ENCODE results near the gene FUT8.

FUT8 gene

DNA sequence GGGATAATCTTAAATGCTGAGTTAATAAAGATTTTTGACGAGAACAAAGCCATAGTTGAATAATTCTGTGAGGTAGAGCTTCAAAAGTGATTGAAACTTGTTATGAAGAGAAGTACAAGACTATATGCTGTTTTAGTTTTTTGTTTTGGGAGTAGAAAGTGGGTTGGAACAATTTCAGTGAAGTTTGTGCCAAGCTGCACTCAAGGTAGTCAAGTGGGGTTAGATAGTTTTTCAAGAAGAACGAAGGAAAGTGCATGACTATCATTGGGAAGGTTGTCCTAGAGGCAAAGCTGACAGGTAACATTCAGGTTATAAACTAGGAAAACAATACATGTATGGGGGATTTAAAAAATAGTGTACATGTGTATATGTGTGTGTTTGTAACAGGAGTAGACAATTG is 16.2 kb downstream of the FUT8 start:
- no peak for DNase-seq (ENCODE audit: low read depth, low spot score)
- Histone ChIP-seq H3K4me3 (ENCODE audit: insufficient read length, low read depth) (no peak overlapping the region), H3K9me3 (ENCODE audit: insufficient read depth, low read length) (no peaks in the 10 kb centered on the region), H3K36me3 (ENCODE audit: insufficient read depth, insufficient read length, low read length) (no peaks in the 10 kb centered on the region), H3K9ac (ENCODE audit: insufficient read length, low read depth) (no peak overlapping the region), H3K4me1 (ENCODE audit: insufficient read depth, insufficient read length) (no peaks in the 10 kb centered on the region), H3K27me3 (ENCODE audit: insufficient read depth, insufficient read length) (no peaks in the 10 kb centered on the region)
- no peak for TF ChIP-seq ZNF274 (IDR thresholded peaks at IDR 0.05; ENCODE audit: low read depth, low read length)
- TF ChIP-seq YY1 (IDR thresholded peaks at IDR 0.05; ENCODE audit: insufficient read depth, insufficient read length), result no peak
- no peak for TF ChIP-seq SUZ12 (IDR thresholded peaks at IDR 0.05; ENCODE audit: extremely low read depth, insufficient read depth, insufficient read length)

DNA sequence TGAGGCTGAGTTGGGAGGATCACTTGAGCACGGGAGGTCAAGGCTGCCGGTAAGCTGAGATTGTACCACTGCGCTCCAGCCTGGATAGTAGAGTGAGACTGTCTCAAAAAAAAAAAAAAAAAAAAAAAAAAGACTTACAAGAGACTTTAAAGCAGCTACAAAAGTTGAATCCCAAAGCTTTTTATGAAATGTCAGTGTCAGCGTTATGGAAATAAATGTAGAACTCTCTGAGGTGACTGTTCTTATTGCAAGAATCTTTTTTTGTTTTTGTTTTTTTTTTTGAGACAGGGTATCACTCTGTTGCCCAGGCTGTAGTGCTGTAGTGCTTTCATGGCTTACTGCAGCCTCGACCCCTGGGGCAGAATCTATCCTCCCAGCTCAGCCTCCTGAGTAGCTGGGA is 17.2 kb downstream of the FUT8 start:
- DNase-seq (ENCODE audit: low read depth, low spot score), result no peak
- H3K4me1 ChIP-seq (ENCODE audit: insufficient read depth, insufficient read length), result no peaks in the 10 kb centered on the region
- no peak for TF ChIP-seq ZNF274 (IDR thresholded peaks at IDR 0.05; ENCODE audit: low read depth, low read length)
- no peak for TF ChIP-seq SUZ12 (IDR thresholded peaks at IDR 0.05; ENCODE audit: extremely low read depth, insufficient read depth, insufficient read length)
- TF ChIP-seq YY1 (IDR thresholded peaks at IDR 0.05; ENCODE audit: insufficient read depth, insufficient read length), result no peak

DNA sequence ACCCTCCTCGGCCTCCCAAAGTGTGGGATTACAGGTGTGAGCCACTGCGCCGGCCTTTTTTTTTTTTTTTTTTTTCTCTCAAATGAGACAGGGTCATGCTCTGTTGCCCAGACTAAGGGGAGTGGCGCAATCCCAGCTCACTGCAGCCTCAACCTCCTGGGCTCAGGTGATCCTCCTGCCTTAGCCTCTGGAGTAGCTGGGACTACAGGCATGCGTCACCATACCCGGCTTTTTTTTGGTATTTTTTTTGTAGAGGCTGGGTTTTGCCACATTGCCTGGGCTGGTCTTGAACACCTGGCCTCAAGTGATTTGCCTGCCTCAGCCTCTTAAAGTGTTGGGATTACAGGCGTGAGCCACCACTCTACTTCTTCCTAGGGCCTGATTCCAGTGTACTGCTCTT is 18.7 kb downstream of the FUT8 start:
- Histone ChIP-seq H3K4me3 (ENCODE audit: insufficient read length, low read depth) (no peak overlapping the region), H3K9ac (ENCODE audit: insufficient read length, low read depth) (no peak overlapping the region), H3K4me1 (ENCODE audit: insufficient read depth, insufficient read length) (no peaks in the 10 kb centered on the region), H3K9me3 (ENCODE audit: insufficient read depth, low read length) (peaks cover 9% of the 10 kb centered on the region; the same call in 1 of the 2 replicates), H3K27me3 (ENCODE audit: insufficient read depth, insufficient read length) (no peaks in the 10 kb centered on the region), H3K36me3 (ENCODE audit: insufficient read depth, insufficient read length, low read length) (no peaks in the 10 kb centered on the region)
- TF ChIP-seq SUZ12 (IDR thresholded peaks at IDR 0.05; ENCODE audit: extremely low read depth, insufficient read depth, insufficient read length) (no peak), ZNF274 (IDR thresholded peaks at IDR 0.05; ENCODE audit: low read depth, low read length) (no peak), YY1 (IDR thresholded peaks at IDR 0.05; ENCODE audit: insufficient read depth, insufficient read length) (no peak)
- no peak for DNase-seq (ENCODE audit: low read depth, low spot score)

More for the DNA sequence above, 17.2 kb downstream of the FUT8 start:
- H3K4me3 ChIP-seq (ENCODE audit: insufficient read length, low read depth), result no peak overlapping the region
- no peak overlapping the region for H3K9ac ChIP-seq (ENCODE audit: insufficient read length, low read depth)
- no peaks in the 10 kb centered on the region for H3K27me3 ChIP-seq (ENCODE audit: insufficient read depth, insufficient read length)
- no peaks in the 10 kb centered on the region for H3K36me3 ChIP-seq (ENCODE audit: insufficient read depth, insufficient read length, low read length)
- H3K9me3 ChIP-seq (ENCODE audit: insufficient read depth, low read length), result no peaks in the 10 kb centered on the region

DNA sequence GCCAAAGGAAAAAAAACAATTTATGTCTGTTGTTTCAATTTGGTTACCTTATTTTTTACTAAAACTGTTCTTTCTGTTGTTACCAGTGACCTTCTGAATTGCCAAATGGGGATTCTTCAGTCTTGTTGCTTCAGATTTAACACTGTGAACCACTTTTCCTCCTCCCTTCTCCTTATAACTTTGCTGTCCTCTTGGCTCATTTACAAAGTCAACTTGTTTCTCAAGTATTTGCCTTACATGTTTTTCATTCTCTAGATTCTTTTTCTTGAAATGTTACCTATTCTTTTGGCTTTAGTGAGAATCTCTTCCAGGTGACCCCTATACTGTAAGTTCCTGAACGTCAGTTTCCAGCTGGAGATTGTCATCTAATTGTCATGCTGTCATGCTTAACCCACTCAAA is 19.4 kb downstream of the FUT8 start:
- H3K9me3 ChIP-seq (ENCODE audit: insufficient read depth, low read length), result peaks cover 9% of the 10 kb centered on the region; the same call in 1 of the 2 replicates
- H3K4me1 ChIP-seq (ENCODE audit: insufficient read depth, insufficient read length), result no peaks in the 10 kb centered on the region
- TF ChIP-seq SUZ12 (IDR thresholded peaks at IDR 0.05; ENCODE audit: extremely low read depth, insufficient read depth, insufficient read length) (no peak), YY1 (IDR thresholded peaks at IDR 0.05; ENCODE audit: insufficient read depth, insufficient read length) (no peak), ZNF274 (IDR thresholded peaks at IDR 0.05; ENCODE audit: low read depth, low read length) (no peak)
- H3K27me3 ChIP-seq (ENCODE audit: insufficient read depth, insufficient read length), result no peaks in the 10 kb centered on the region
- no peak for DNase-seq (ENCODE audit: low read depth, low spot score)
- no peak overlapping the region for H3K9ac ChIP-seq (ENCODE audit: insufficient read length, low read depth)
- H3K36me3 ChIP-seq (ENCODE audit: insufficient read depth, insufficient read length, low read length), result no peaks in the 10 kb centered on the region
- no peak overlapping the region for H3K4me3 ChIP-seq (ENCODE audit: insufficient read length, low read depth)

- H3K9me3 ChIP-seq (ENCODE audit: insufficient read depth, low read length), result peaks cover 9% of the 10 kb centered on the region; the same call in 1 of the 2 replicates
- H3K27me3 ChIP-seq (ENCODE audit: insufficient read depth, insufficient read length), result no peaks in the 10 kb centered on the region
- no peak for DNase-seq (ENCODE audit: low read depth, low spot score)
- H3K36me3 ChIP-seq (ENCODE audit: insufficient read depth, insufficient read length, low read length), result no peaks in the 10 kb centered on the region
- no peak overlapping the region for H3K9ac ChIP-seq (ENCODE audit: insufficient read length, low read depth)
- H3K4me1 ChIP-seq (ENCODE audit: insufficient read depth, insufficient read length), result no peaks in the 10 kb centered on the region
- TF ChIP-seq YY1 (IDR thresholded peaks at IDR 0.05; ENCODE audit: insufficient read depth, insufficient read length), result no peak
- H3K4me3 ChIP-seq (ENCODE audit: insufficient read length, low read depth), result no peak overlapping the region
Measured at GRCh38 chr14:65432361-65432948, 19.9 kb downstream of the FUT8 start.

- Histone ChIP-seq H3K27me3 (ENCODE audit: insufficient read depth, insufficient read length) (no peaks in the 10 kb centered on the region), H3K4me3 (ENCODE audit: insufficient read length, low read depth) (no peak overlapping the region), H3K36me3 (ENCODE audit: insufficient read depth, insufficient read length, low read length) (no peaks in the 10 kb centered on the region), H3K9me3 (ENCODE audit: insufficient read depth, low read length) (peaks cover 9% of the 10 kb centered on the region; the same call in 1 of the 2 replicates), H3K9ac (ENCODE audit: insufficient read length, low read depth) (no peak overlapping the region), H3K4me1 (ENCODE audit: insufficient read depth, insufficient read length) (no peaks in the 10 kb centered on the region)
- no peak for DNase-seq (ENCODE audit: low read depth, low spot score)
- TF ChIP-seq YY1 (IDR thresholded peaks at IDR 0.05; ENCODE audit: insufficient read depth, insufficient read length), result no peak
- TF ChIP-seq ZNF274 (IDR thresholded peaks at IDR 0.05; ENCODE audit: low read depth, low read length), result no peak
- TF ChIP-seq SUZ12 (IDR thresholded peaks at IDR 0.05; ENCODE audit: extremely low read depth, insufficient read depth, insufficient read length), result no peak
Measured at GRCh38 chr14:65433157-65433556, 20.6 kb downstream of the FUT8 start.

GRCh38 chr14:65433646-65434045 is 21.1 kb downstream of the FUT8 start:
- H3K36me3 ChIP-seq (ENCODE audit: insufficient read depth, insufficient read length, low read length), result no peaks in the 10 kb centered on the region
- peaks cover 9% of the 10 kb centered on the region; the same call in 1 of the 2 replicates for H3K9me3 ChIP-seq (ENCODE audit: insufficient read depth, low read length)
- H3K4me1 ChIP-seq (ENCODE audit: insufficient read depth, insufficient read length), result no peaks in the 10 kb centered on the region
- DNase-seq (ENCODE audit: low read depth, low spot score), result no peak
- no peak overlapping the region for H3K9ac ChIP-seq (ENCODE audit: insufficient read length, low read depth)
- H3K27me3 ChIP-seq (ENCODE audit: insufficient read depth, insufficient read length), result no peaks in the 10 kb centered on the region
- no peak for TF ChIP-seq YY1 (IDR thresholded peaks at IDR 0.05; ENCODE audit: insufficient read depth, insufficient read length)
- TF ChIP-seq SUZ12 (IDR thresholded peaks at IDR 0.05; ENCODE audit: extremely low read depth, insufficient read depth, insufficient read length), result no peak
- TF ChIP-seq ZNF274 (IDR thresholded peaks at IDR 0.05; ENCODE audit: low read depth, low read length), result no peak
- H3K4me3 ChIP-seq (ENCODE audit: insufficient read length, low read depth), result no peak overlapping the region
